DMS 273 (cell line): Measurements from ENCODE around the gene AREL1.
A peak's percentile ranks its signal among the peaks of the same experiment; 100 is the strongest.

Experiments
- DNase-seq: peaks from one replicate; lab custom pipeline; 2025; ENCODE audit not compliant: unreplicated experiment; lab: John Stamatoyannopoulos, UW

AREL1 gene

GRCh38 chr14:74612350-74613021 lies 100.4 kb downstream of the AREL1 start:
- peak; percentile 95 for DNase-seq

- DNase-seq = peak; percentile 77
Observed at GRCh38 chr14:74611650-74612349, 101.1 kb downstream of the AREL1 start, which contains the start of gene LTBP2. Gene LTBP2 (minus strand): TSS chr14:74612237. CDS start chr14:74611944, 293 bp downstream.
